Stimulated activated CD4-positive, alpha-beta T cell treated with anti-CD3 and anti-CD28 coated beads, Interleukin-2, amount 100 ng/mL, for 24 hours (primary cell): Measurements from ENCODE around the gene WDR26.
"Not testable (repeated sequence)": the region's sequence is repeated elsewhere in the genome, so short reads cannot be mapped to it uniquely, and the experiment has no call there.

ENCODE experiments used
- DNase-seq, 2 donors: peaks; one replicate each; pipeline ENCODE4 v3.0.0-alpha.2; 2020

Gene WDR26

GRCh38 chr1:224433701-224434672 lies 610 bp downstream of the WDR26 start:
- peak; percentile 44 to 46 for DNase-seq

DNA sequence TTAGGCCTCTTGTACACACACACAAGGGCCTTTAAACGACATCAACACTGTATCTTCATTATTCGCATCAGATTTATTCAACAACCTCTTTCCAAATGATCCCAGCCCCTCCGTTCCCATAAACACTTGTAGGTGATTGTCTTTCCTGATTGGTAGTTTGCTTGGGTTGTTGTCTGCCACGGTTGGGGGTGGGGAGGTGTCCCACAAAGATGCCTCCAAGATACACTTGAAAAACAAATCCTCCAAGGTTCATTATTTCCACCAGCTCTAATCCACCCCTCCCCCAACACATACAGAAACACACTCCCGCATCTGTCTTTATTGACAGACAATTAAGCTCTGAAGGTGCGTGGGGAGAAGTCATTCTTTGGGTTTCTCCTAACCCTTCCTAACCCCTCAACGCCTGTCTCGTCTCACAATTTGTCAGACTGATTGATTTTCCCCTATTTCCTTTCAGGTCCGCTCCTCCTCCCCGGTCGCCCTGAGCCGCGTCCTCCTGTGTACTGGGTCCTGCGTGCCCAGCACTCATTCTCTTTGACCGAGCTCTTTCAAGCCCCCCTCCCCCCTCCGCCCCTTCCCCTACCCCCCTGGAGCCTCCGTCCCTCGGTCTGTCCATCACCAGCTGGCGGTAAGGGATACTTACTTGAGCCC lies 1.4 kb downstream of the WDR26 start:
- DNase-seq = peak in 1 of 2 donors; percentile 47

DNA sequence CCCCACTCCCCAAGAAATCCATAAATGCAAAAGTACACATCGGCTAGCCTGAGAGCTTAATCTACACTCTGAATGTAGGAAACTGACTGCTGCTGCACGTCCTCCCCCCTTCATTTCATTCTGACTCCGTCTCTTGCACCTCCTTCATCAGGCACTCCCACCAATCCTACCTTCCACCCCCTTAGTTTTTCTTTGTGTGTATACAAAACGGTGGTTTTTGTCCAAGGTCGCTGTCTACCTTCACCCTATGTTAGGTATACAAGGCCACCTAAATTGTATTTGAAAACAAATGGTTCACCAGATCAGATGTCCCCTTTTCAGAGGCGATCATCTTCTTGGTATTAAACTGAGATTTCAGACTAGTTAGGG lies 1.9 kb downstream of the WDR26 start:
- peak in 1 of 2 donors; percentile 24 for DNase-seq

DNA sequence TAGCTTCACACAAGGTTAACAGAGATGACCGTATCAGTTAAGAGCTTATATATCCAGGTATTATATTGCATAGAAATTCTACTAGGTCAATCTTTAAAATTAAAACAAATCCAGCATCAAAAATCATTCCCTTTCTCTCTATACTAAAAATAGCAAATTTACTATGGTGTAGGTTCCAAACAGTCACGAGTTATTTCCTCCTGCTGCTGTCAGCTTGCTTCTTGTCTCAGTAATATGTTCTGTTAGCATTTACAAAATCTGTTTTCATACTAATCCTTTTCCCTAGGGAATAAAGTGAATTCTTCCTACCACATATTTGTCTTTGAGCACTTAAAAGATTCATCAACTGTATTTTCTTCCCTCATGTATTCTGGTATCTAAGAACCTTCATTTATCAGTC lies 2.5 kb downstream of the WDR26 start:
- no peak for DNase-seq

GRCh38 chr1:224431726-224432125 lies 2.9 kb downstream of the WDR26 start:
- no peak for DNase-seq

DNA sequence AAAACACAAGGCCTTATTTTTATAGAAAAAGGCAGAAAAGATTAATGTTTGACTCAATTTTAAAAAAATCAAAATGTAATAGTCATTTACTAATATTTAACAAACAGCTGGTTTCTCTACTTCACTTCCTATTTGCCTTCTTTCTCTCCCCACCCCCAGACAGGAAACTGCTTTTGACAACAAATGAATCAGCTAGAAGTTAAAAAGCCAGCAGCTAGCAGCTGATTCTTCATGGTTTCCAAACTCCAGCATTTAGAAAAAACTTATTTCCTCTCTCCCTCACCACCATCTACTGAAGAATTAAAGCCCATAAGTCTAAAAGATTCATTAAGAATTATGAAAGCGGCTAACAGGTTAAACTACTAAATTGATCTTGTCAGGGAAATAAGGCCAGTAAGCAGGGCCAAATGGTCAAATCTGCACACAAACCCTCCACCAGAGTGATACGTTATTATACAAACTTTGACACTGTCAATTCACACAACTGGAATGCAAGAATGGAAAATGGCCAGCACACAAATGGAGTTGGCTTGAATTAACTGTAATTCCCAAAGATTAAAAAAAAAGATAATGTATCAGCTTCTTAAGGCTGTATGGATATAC lies 4.0 kb downstream of the WDR26 start:
- peak in 1 of 2 donors; percentile 32 for DNase-seq

GRCh38 chr1:224429616-224430326 lies 4.8 kb downstream of the WDR26 start:
- no peak for DNase-seq

- not testable (repeated sequence) for DNase-seq
Observed at GRCh38 chr1:224428713-224429112, 5.9 kb downstream of the WDR26 start.

- DNase-seq = no peak
Observed at GRCh38 chr1:224427346-224427745, 7.3 kb downstream of the WDR26 start.

- not testable (repeated sequence) for DNase-seq
Observed at GRCh38 chr1:224426869-224427268, 7.7 kb downstream of the WDR26 start.

DNA sequence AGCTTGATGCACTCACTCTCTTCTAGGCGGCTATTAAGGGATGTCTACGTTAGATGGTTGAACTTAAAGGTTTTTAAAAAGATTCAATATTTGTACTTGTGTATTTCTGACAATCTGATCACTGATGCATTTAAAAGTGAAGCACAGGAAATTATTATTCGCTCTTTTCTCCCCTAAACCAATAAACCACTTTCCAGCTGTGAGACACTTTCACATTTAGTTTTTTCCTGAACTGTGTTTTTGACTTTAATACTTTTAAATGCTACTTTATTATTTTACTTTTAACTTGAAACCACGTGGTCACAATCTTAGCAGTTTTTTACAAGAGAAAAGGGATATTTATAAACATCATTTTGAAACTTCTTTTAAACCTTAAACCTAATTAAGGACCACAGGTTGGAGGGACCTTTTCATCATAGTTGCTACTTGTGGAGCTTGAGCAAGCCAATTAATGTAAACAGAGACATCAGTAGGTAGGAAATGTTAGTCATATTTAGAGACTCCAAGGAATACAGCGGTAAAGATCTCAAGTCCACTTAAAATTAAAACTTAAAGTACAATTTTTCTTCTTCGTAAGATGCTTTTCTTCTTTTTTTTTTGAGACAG lies 9.2 kb downstream of the WDR26 start:
- DNase-seq = no peak

GRCh38 chr1:224420106-224420505 lies 14.5 kb downstream of the WDR26 start:
- no peak for DNase-seq

GRCh38 chr1:224411766-224412165 lies 22.8 kb downstream of the WDR26 start:
- DNase-seq = no peak

- DNase-seq = no peak
Observed at GRCh38 chr1:224408294-224408590, 26.4 kb downstream of the WDR26 start.

DNA sequence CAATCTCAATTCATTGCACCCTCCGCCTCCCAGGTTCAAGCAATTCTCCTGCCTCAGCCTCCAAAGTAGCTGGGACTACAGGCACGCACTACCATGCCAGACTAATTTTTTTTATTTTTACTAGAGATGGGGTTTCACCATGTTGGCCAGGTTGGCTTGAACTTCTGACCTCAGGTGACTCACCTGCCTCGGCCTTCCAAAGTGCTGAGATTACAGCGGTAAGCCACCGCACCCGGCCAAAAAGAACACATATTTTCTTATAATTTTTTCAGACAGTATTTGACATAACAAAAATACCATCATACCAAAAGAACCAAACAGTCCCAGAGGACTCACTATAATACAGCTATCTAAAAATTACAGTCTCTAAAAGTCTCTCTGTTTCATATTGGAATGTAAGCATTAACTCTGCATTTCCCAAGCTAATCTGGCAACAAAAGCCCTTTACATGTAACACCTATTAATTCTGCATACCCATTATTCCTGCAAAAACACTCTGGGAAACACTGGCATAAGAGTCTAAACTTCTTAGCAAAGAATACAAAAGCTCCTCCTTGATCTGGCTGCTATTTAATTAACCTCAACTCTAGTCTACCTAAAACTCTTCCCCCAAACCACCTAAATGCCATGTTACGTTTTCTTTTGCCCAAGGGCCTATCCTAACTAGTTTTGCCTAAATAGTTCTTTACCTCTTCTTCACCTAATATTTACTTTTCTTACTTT lies 26.9 kb downstream of the WDR26 start:
- no peak for DNase-seq

DNA sequence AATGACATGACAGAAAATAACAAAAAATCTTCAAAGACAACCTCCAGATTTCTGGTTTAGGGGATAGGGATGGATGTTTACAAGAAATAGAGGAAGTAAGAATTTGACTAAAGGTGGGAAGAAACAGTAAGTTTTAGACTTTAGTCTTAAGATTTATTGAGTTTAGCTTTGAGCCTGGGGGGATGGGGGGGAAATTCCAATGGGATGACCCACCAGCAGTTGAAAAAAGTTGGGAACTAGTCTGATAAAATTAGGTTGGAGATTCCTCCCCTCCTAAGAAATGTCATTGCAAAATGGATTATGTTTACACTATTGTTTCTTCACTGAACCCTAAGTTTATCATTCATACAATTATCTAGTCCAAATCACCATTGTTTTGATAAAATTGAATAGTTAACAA lies 28.4 kb downstream of the WDR26 start:
- DNase-seq = no peak

- no peak for DNase-seq
Observed at GRCh38 chr1:224405604-224405970, 29.0 kb downstream of the WDR26 start.

- DNase-seq = no peak
Observed at GRCh38 chr1:224404916-224405603, 29.5 kb downstream of the WDR26 start.

- no peak for DNase-seq
Observed at GRCh38 chr1:224402472-224403036, 32.0 kb downstream of the WDR26 start.

DNA sequence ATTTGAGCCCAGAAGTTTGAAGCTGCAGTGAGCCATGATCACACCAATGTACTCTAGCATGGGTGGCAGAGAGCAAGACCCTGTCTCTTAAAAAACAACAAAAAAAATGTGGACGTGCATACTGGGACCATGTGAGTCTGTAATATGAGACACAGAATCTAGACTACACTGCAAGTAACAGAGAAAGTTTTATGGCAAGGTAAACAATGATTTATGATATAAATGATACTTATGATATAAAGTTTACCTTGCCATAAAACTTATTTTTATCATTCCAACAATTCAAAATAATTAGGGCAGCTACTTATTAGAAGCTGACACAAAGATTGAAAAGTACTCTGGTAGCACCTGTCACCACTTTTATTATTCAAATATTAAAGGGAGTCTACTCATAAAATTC lies 34.7 kb downstream of the WDR26 start:
- DNase-seq = no peak

GRCh38 chr1:224393294-224393693 lies 41.3 kb downstream of the WDR26 start:
- no peak for DNase-seq
